ENCODE measurements around the gene FGF21.

DNA sequence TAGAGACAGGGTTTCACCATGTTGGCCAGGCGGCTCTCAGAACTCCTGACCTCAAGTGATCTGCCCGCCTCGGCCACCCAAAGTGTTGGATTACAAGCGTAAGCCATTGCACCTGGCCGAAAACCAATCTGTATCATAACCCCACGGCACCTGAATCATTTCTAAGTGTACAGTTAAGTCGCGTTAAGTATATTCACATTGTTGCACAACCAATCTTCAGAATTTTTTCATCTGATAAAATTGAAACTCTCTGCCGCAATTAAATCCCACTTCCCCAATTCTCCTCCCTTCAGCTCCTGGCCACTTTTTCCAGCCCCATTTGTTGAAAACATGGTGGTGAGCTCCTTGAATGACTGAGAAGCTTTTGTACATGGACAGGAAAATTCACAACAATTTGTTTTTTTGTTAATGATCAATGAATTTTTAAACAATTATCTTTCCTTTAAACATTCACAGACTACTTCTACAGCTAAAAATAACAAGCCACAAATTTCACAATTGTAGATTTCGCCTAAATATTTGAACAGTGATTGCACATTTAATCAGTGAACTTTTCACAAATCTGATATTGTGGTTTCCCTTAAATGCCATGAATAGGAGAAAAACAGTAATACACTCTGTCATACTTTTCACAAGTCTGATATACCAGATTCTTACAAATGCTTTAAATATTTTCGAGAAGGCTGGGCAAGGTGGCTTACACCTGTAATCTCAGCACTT, 13.8 kb downstream of the FGF21 start:
- TF ChIP-seq POLR2A (IDR thresholded peaks at IDR 0.05) (no peak), POLR2AphosphoS5 (IDR thresholded peaks at IDR 0.05) (no peak), EP300 (IDR thresholded peaks at IDR 0.05; ENCODE audit: low read depth) (no peak)
- TF ChIP-seq, protein P1, sequence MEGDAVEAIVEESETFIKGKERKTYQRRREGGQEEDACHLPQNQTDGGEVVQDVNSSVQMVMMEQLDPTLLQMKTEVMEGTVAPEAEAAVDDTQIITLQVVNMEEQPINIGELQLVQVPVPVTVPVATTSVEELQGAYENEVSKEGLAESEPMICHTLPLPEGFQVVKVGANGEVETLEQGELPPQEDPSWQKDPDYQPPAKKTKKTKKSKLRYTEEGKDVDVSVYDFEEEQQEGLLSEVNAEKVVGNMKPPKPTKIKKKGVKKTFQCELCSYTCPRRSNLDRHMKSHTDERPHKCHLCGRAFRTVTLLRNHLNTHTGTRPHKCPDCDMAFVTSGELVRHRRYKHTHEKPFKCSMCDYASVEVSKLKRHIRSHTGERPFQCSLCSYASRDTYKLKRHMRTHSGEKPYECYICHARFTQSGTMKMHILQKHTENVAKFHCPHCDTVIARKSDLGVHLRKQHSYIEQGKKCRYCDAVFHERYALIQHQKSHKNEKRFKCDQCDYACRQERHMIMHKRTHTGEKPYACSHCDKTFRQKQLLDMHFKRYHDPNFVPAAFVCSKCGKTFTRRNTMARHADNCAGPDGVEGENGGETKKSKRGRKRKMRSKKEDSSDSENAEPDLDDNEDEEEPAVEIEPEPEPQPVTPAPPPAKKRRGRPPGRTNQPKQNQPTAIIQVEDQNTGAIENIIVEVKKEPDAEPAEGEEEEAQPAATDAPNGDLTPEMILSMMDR (IDR thresholded peaks at IDR 0.05) = no peak
